Loucy (cell line): ENCODE data around the gene IST1.
A peak's percentile ranks its signal among the peaks of the same experiment; 100 is the strongest.

Experiments used
- H2AFZ ChIP-seq: fragments of 200-600 bp; sonication (generic); 2 replicates; pipeline ENCODE4 v1.6.0; 2016; ENCODE audit warnings: antibody characterized with exemption, mild to moderate bottlenecking, low read length, moderate library complexity
- H3F3A ChIP-seq: fragments of 200-600 bp; 2 replicates; pipeline ENCODE4 v1.6.0; 2016; ENCODE audit warnings: antibody characterized with exemption, low read depth, mild to moderate bottlenecking
- H3K27me3 ChIP-seq: fragments of 200-600 bp; sonication (generic); 2 replicates; pipeline ENCODE4 v1.6.1; 2014; ENCODE audit warnings: low read length, mild to moderate bottlenecking; ENCODE audit not compliant: insufficient read depth, poor library complexity, severe bottlenecking
- H3K36me3 ChIP-seq: fragments of 200-600 bp; sonication (generic); 2 replicates; pipeline ENCODE4 v1.6.1; 2016; ENCODE audit warnings: low read length; ENCODE audit not compliant: insufficient read depth
- H3K4me1 ChIP-seq: fragments of 200-600 bp; sonication (generic); 2 replicates; pipeline ENCODE4 v1.5.1; 2014; ENCODE audit warnings: low read length, mild to moderate bottlenecking; ENCODE audit not compliant: insufficient read depth, poor library complexity, severe bottlenecking
- H3K4me2 ChIP-seq: fragments of 200-600 bp; sonication (generic); 2 replicates; pipeline ENCODE4 v1.6.0; 2014; ENCODE audit warnings: antibody characterized with exemption, low read length, low read depth, mild to moderate bottlenecking; ENCODE audit not compliant: poor library complexity, severe bottlenecking
- H3K4me3 ChIP-seq: fragments of 200-600 bp; sonication (generic); 2 replicates; pipeline ENCODE4 v1.5.1; 2014; ENCODE audit warnings: low read length, mild to moderate bottlenecking, mixed read lengths; ENCODE audit not compliant: poor library complexity, severe bottlenecking
- H3K79me2 ChIP-seq: fragments of 200-600 bp; sonication (generic); 2 replicates; pipeline ENCODE4 v1.6.1; 2014; ENCODE audit warnings: low read length; ENCODE audit not compliant: insufficient read depth
- H3K9ac ChIP-seq: fragments of 200-600 bp; sonication (generic); 2 replicates; pipeline ENCODE4 v1.6.0; 2014; ENCODE audit warnings: mild to moderate bottlenecking, low read depth, low read length, moderate library complexity; ENCODE audit not compliant: poor library complexity, severe bottlenecking
- H3K9me2 ChIP-seq: fragments of 200-600 bp; sonication (generic); replicated peaks from 2 replicates; pipeline ENCODE4 v1.6.1; 2016; ENCODE audit warnings: low read depth, low read length, mixed read lengths
- H3K9me3 ChIP-seq: fragments of 200-600 bp; sonication (generic); 2 replicates; pipeline ENCODE4 v1.6.1; 2014; ENCODE audit warnings: mild to moderate bottlenecking, antibody characterized with exemption, low read length, low read depth; ENCODE audit not compliant: insufficient read depth
- H4K20me1 ChIP-seq: fragments of 200-600 bp; sonication (generic); 2 replicates; pipeline ENCODE4 v1.6.0; 2014; ENCODE audit warnings: antibody characterized with exemption, low read length, mild to moderate bottlenecking; ENCODE audit not compliant: insufficient read depth, poor library complexity, severe bottlenecking
- CTCF ChIP-seq: fragments of 200-600 bp; sonication (generic); conservative IDR thresholded peaks from 2 replicates; pipeline ENCODE4 v1.5.1; 2014; ENCODE audit warnings: mild to moderate bottlenecking, antibody characterized with exemption, low read length
- EZH2phosphoT487 ChIP-seq: fragments of 200-600 bp; IDR thresholded peaks from 2 replicates; pipeline ENCODE4 v1.6.1; 2018; ENCODE audit warnings: antibody characterized with exemption, mild to moderate bottlenecking, moderate library complexity, borderline replicate concordance

The IST1 gene

GRCh38 chr16:71854369-71854948 is 40.9 kb upstream of the IST1 start:
- no peak overlapping the region for H2AFZ ChIP-seq
- H3K4me3 ChIP-seq, result no peak overlapping the region
- H3K9me2 ChIP-seq, result no peaks in the 10 kb centered on the region
- H4K20me1 ChIP-seq, result no peaks in the 10 kb centered on the region
- H3K4me2 ChIP-seq, result peak overlapping the region; percentile 2
- no peak for TF ChIP-seq CTCF
- TF ChIP-seq EZH2phosphoT487, result no peak
- H3K9ac ChIP-seq, result no peak overlapping the region
- H3K9me3 ChIP-seq, result no peaks in the 10 kb centered on the region
- H3K27me3 ChIP-seq, result no peaks in the 10 kb centered on the region
- H3K4me1 ChIP-seq, result peaks cover 5% of the 10 kb centered on the region
- H3F3A ChIP-seq, result no peaks in the 10 kb centered on the region
- peaks cover 25% of the 10 kb centered on the region; the same call in 1 of the 2 replicates for H3K36me3 ChIP-seq
- H3K79me2 ChIP-seq, result no peaks in the 10 kb centered on the region

GRCh38 chr16:71855937-71856662 is 39.2 kb upstream of the IST1 start:
- Histone ChIP-seq H3K36me3 (peaks cover 23% of the 10 kb centered on the region; the same call in 1 of the 2 replicates), H3K4me2 (no peak overlapping the region), H3K9ac (no peak overlapping the region), H3F3A (no peaks in the 10 kb centered on the region), H3K27me3 (no peaks in the 10 kb centered on the region), H3K9me2 (no peaks in the 10 kb centered on the region), H4K20me1 (no peaks in the 10 kb centered on the region), H2AFZ (no peak overlapping the region), H3K4me3 (no peak overlapping the region), H3K79me2 (no peaks in the 10 kb centered on the region), H3K9me3 (no peaks in the 10 kb centered on the region), H3K4me1 (peaks cover 5% of the 10 kb centered on the region)
- TF ChIP-seq CTCF (no peak), EZH2phosphoT487 (no peak)

- Histone ChIP-seq H3K9me3 (no peaks in the 10 kb centered on the region), H4K20me1 (no peaks in the 10 kb centered on the region), H3K4me1 (peaks cover 5% of the 10 kb centered on the region), H2AFZ (no peak overlapping the region), H3F3A (no peaks in the 10 kb centered on the region), H3K4me3 (no peak overlapping the region), H3K36me3 (peaks cover 46% of the 10 kb centered on the region; the same call in 1 of the 2 replicates), H3K9me2 (no peaks in the 10 kb centered on the region), H3K4me2 (no peak overlapping the region), H3K27me3 (no peaks in the 10 kb centered on the region), H3K9ac (no peak overlapping the region), H3K79me2 (no peaks in the 10 kb centered on the region)
- no peak for TF ChIP-seq EZH2phosphoT487
- no peak for TF ChIP-seq CTCF
Observed at GRCh38 chr16:71859762-71860521, 35.4 kb upstream of the IST1 start.
